ENCODE data around the gene SPOCK2. TPM values are rescaled to one million over a fixed set of nuclear protein-coding genes. Genes with fewer than 3 reads are reported as not detected.

SPOCK2 gene
- total RNA-seq, 1 experiment from 2014 or later: 1.1 TPM

- no peak overlapping the region for H3K4me3 ChIP-seq (replicated peaks in 1 of 2; ENCODE audit: low read depth in 1 of 2, low read length in 2 of 2)
- no peaks in the 10 kb centered on the region for H4K20me1 ChIP-seq (ENCODE audit: insufficient read depth)
- peaks cover 17 to 33% of the 10 kb centered on the region in 2 experiments for H3K4me1 ChIP-seq (ENCODE audit: control insufficient read depth in 1 of 2, insufficient read depth in 2 of 2, low read length in 2 of 2)
- ChIA-PET POLR2A (no interaction called here), CTCF (no interaction called here), RAD21 (ENCODE audit: low non-redundant PET in 1 of 2, low total read pairs in 2 of 2, uncharacterized antibody in 2 of 2, unreplicated experiment in 2 of 2) (no interaction called here)
- H3K9me3 ChIP-seq (ENCODE audit: control insufficient read depth in 1 of 2, insufficient read depth in 1 of 2, low read depth in 1 of 2, low read length in 2 of 2): no peaks in the 10 kb centered on the region
- no peak overlapping the region for H3K9ac ChIP-seq (ENCODE audit: low read length)
- no peak for ATAC-seq
- H3K27me3 ChIP-seq (ENCODE audit: insufficient read depth, low read length): no peaks in the 10 kb centered on the region
- no TSS peak for BruUV-seq (replicated peaks)
- H3K4me2 ChIP-seq (ENCODE audit: low read length): no peak overlapping the region
- no peak overlapping the region for H3K27ac ChIP-seq (ENCODE audit: low read depth, low read length)
- H3K9me2 ChIP-seq (ENCODE audit: insufficient read depth): no peaks in the 10 kb centered on the region
- no peak overlapping the region for H2AFZ ChIP-seq (ENCODE audit: low read depth, low read length, poor library complexity, severe bottlenecking)
- DNase-seq (ENCODE audit: low read depth, low spot score): no peak
- no peaks in the 10 kb centered on the region for H3K79me2 ChIP-seq (ENCODE audit: insufficient read depth, low read length)
- no peaks in the 10 kb centered on the region for H3K36me3 ChIP-seq (ENCODE audit: control insufficient read depth in 1 of 2, insufficient read depth in 2 of 2, low read length in 2 of 2)
- intact Hi-C loops (cut with micrococcal nuclease): no loop called here
- TF ChIP-seq CEBPB (IDR thresholded peaks at IDR 0.05; ENCODE audit: low read depth) (no peak), SIN3A (IDR thresholded peaks at IDR 0.05; ENCODE audit: low read depth) (no peak), FOSL1 (IDR thresholded peaks at IDR 0.05; ENCODE audit: low read depth) (no peak), EZH2phosphoT487 (IDR thresholded peaks at IDR 0.05; ENCODE audit: borderline replicate concordance) (no peak), ELF1 (IDR thresholded peaks at IDR 0.05; ENCODE audit: borderline replicate concordance, low read depth) (no peak), MAX (IDR thresholded peaks at IDR 0.05) (no peak)
These were observed 3.2 kb downstream of the SPOCK2 start for GRCh38 chr10:72085166-72085565.

GRCh38 chr10:72083790-72084459, 4.4 kb downstream of the SPOCK2 start:
- RAD21 ChIA-PET (ENCODE audit: low non-redundant PET in 1 of 2, low total read pairs in 2 of 2, uncharacterized antibody in 2 of 2, unreplicated experiment in 2 of 2): no interaction called here
- no peak overlapping the region for H2AFZ ChIP-seq (ENCODE audit: low read depth, low read length, poor library complexity, severe bottlenecking)
- intact Hi-C loops (cut with micrococcal nuclease): no loop called here
- no peaks in the 10 kb centered on the region for H3K9me2 ChIP-seq (ENCODE audit: insufficient read depth)
- H3K4me2 ChIP-seq (ENCODE audit: low read length): no peak overlapping the region
- no peaks in the 10 kb centered on the region for H3K79me2 ChIP-seq (ENCODE audit: insufficient read depth, low read length)
- CTCF ChIA-PET: no interaction called here
- H3K27ac ChIP-seq (ENCODE audit: low read depth, low read length): no peak overlapping the region
- no peaks in the 10 kb centered on the region for H4K20me1 ChIP-seq (ENCODE audit: insufficient read depth)
- no peak overlapping the region for H3K9ac ChIP-seq (ENCODE audit: low read length)
- no peak overlapping the region for H3K4me3 ChIP-seq (replicated peaks in 1 of 2; ENCODE audit: low read depth in 1 of 2, low read length in 2 of 2)
- peaks cover 22 to 41% of the 10 kb centered on the region in 2 experiments for H3K4me1 ChIP-seq (ENCODE audit: control insufficient read depth in 1 of 2, insufficient read depth in 2 of 2, low read length in 2 of 2)
- DNase-seq (ENCODE audit: low read depth, low spot score) (no peak), ATAC-seq (no peak)
- TF ChIP-seq ZBTB33 (IDR thresholded peaks at IDR 0.05; ENCODE audit: extremely low read depth, insufficient replicate concordance, low read length): no peak
- TF ChIP-seq SP1 (IDR thresholded peaks at IDR 0.05; ENCODE audit: low read depth): no peak
- no peak for TF ChIP-seq TCF7L2 (IDR thresholded peaks at IDR 0.05; ENCODE audit: borderline replicate concordance, extremely low read depth, insufficient read depth, insufficient read length)
- H3K27me3 ChIP-seq (ENCODE audit: insufficient read depth, low read length): no peaks in the 10 kb centered on the region
- no peaks in the 10 kb centered on the region for H3K9me3 ChIP-seq (ENCODE audit: control insufficient read depth in 1 of 2, insufficient read depth in 1 of 2, low read depth in 1 of 2, low read length in 2 of 2)
- no peaks in the 10 kb centered on the region for H3K36me3 ChIP-seq (ENCODE audit: control insufficient read depth in 1 of 2, insufficient read depth in 2 of 2, low read length in 2 of 2)
- no TSS peak for BruUV-seq (replicated peaks)
- POLR2A ChIA-PET: no interaction called here
